GM12891 (cell line): ENCODE results near the gene PIAS1.
"Not testable (repeated sequence)": the region's sequence is repeated elsewhere in the genome, so short reads cannot be mapped to it uniquely, and the experiment has no call there.

Experiments used
- DNase-seq: peaks from one replicate; pipeline ENCODE4 v3.0.0; 2011; ENCODE audit warnings: low spot score; ENCODE audit not compliant: insufficient read length
- FAIRE-seq: peaks from 2 replicates; lab custom pipeline; 2011; peaks lifted over from hg19 to GRCh38; lab: Jason Lieb, UNC
- PAX5 ChIP-seq: IDR thresholded peaks from 2 replicates; pipeline ENCODE4 v1.6.1; 2011; ENCODE audit warnings: low read length, moderate library complexity, mild to moderate bottlenecking; ENCODE audit not compliant: insufficient read depth, severe bottlenecking
- POLR2A ChIP-seq: IDR thresholded peaks from 2 replicates; pipeline ENCODE4 v1.6.1; 2011; ENCODE audit warnings: low read depth, low read length, control low read depth
- POLR2AphosphoS5 ChIP-seq: IDR thresholded peaks from 2 replicates; pipeline ENCODE4 v1.6.1; 2011; ENCODE audit warnings: low read depth, low read length, control low read depth
- POU2F2 ChIP-seq: IDR thresholded peaks from 2 replicates; pipeline ENCODE4 v1.6.1; 2011; ENCODE audit warnings: low read depth, mild to moderate bottlenecking, control low read depth, low read length, moderate library complexity
- SPI1 ChIP-seq: IDR thresholded peaks from 2 replicates; pipeline ENCODE4 v1.6.1; 2011; ENCODE audit warnings: low read depth, low read length, control low read depth
- TAF1 ChIP-seq: IDR thresholded peaks from 2 replicates; pipeline ENCODE4 v1.6.1; 2011; ENCODE audit warnings: low read depth, low read length, control low read depth

The PIAS1 gene

GRCh38 chr15:68052431-68052830 is 1.7 kb upstream of the PIAS1 start:
- no peak for DNase-seq
- TF ChIP-seq POLR2A (no peak), TAF1 (no peak), POLR2AphosphoS5 (no peak), SPI1 (no peak)
- FAIRE-seq, result no peak

GRCh38 chr15:68053001-68053400 is 1.1 kb upstream of the PIAS1 start:
- peak; percentile 38 for FAIRE-seq
- DNase-seq, result no peak
- TF ChIP-seq PAX5, result no peak

- peak; percentile 48 for DNase-seq
- no peak for TF ChIP-seq POLR2AphosphoS5
- no peak for TF ChIP-seq POU2F2
- FAIRE-seq, result peak; percentile 31
Observed at GRCh38 chr15:68054628-68055223, 611 bp downstream of the PIAS1 start.

- FAIRE-seq (peak; percentile 85), DNase-seq (peak; percentile 34)
- TF ChIP-seq POLR2A (peak; percentile 72), POU2F2 (peak; percentile 54; the same call in 1 of the 2 replicates), PAX5 (peak; percentile 97), TAF1 (peak; percentile 59), SPI1 (no peak), POLR2AphosphoS5 (peak; percentile 81)
Observed at GRCh38 chr15:68055224-68055705, 1.1 kb downstream of the PIAS1 start.

- TF ChIP-seq TAF1 (no peak), POU2F2 (no peak), PAX5 (no peak), SPI1 (no peak), POLR2A (no peak), POLR2AphosphoS5 (no peak)
- no peak for DNase-seq
- no peak for FAIRE-seq
Observed at GRCh38 chr15:68056097-68056865, 2.2 kb downstream of the PIAS1 start.

GRCh38 chr15:68057034-68057433 is 2.9 kb downstream of the PIAS1 start:
- no peak for FAIRE-seq
- no peak for TF ChIP-seq POU2F2
- no peak for TF ChIP-seq TAF1
- TF ChIP-seq POLR2AphosphoS5, result no peak
- TF ChIP-seq PAX5, result no peak
- no peak for TF ChIP-seq POLR2A
- no peak for TF ChIP-seq SPI1
- no peak for DNase-seq

- FAIRE-seq (no peak), DNase-seq (no peak)
- TF ChIP-seq POU2F2 (no peak), POLR2AphosphoS5 (no peak), PAX5 (no peak), SPI1 (no peak), POLR2A (no peak), TAF1 (no peak)
Observed at GRCh38 chr15:68057758-68058157, 3.6 kb downstream of the PIAS1 start.

GRCh38 chr15:68058970-68059369 is 4.9 kb downstream of the PIAS1 start:
- DNase-seq, FAIRE-seq: not testable (repeated sequence)

- no peak for DNase-seq
- FAIRE-seq, result no peak
- no peak for TF ChIP-seq SPI1
Observed at GRCh38 chr15:68059630-68060029, 5.5 kb downstream of the PIAS1 start.

- TF ChIP-seq POLR2AphosphoS5, result no peak
- TF ChIP-seq POLR2A, result no peak
- no peak for TF ChIP-seq TAF1
- TF ChIP-seq PAX5, result no peak
- no peak for TF ChIP-seq SPI1
- no peak for TF ChIP-seq POU2F2
- no peak for DNase-seq
- no peak for FAIRE-seq
Observed at GRCh38 chr15:68061171-68061570, 7.1 kb downstream of the PIAS1 start.

GRCh38 chr15:68061602-68062001 is 7.5 kb downstream of the PIAS1 start:
- no peak for DNase-seq
- peak; percentile 20 for FAIRE-seq
- TF ChIP-seq SPI1 (no peak), POU2F2 (no peak), POLR2A (no peak), TAF1 (no peak), POLR2AphosphoS5 (no peak), PAX5 (no peak)
